ENCODE results near the gene GPHB5.
A peak's percentile ranks its signal among the peaks of the same experiment; 100 is the strongest.

GPHB5 gene, protein sequence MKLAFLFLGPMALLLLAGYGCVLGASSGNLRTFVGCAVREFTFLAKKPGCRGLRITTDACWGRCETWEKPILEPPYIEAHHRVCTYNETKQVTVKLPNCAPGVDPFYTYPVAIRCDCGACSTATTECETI

DNA sequence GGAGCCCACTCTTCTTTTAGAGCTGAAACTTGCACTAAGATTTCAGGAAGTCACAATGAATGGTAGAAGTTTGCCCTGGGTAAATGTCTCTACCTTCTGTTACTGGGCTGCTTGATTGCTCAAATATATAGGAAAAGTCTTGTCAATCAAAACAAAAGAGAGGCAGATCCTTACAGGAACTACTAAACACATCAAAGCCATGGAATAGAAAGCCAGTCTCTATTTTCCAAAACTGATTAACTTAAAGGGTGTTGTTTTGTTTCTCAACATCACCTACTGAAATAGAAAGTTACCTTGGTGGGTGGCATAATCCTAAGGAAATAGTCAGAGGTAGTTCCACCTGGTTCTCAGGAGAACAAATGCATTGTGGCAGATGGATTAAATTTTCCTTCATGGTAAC, at the start of gene GPHB5:
Gene GPHB5 (minus strand): TSS at position 101 of the 400 bp plus-strand sequence. CDS start 1,086 bp downstream, outside the sequence.
- no peaks in the 10 kb centered on the region for H4K20me1 ChIP-seq (ENCODE audit: insufficient read depth, low read length)
- no peaks in the 10 kb centered on the region for H3K9me3 ChIP-seq (ENCODE audit: insufficient read depth, low read length)
- H3K79me2 ChIP-seq (ENCODE audit: low read length) = no peaks in the 10 kb centered on the region
- no peaks in the 10 kb centered on the region for H3K36me3 ChIP-seq (replicated peaks; ENCODE audit: low read depth, low read length)
- H3K4me1 ChIP-seq (ENCODE audit: low read length) = no peaks in the 10 kb centered on the region
- H3K9ac ChIP-seq (ENCODE audit: low read length) = no peak within 1 kb of the TSS
- H2AFZ ChIP-seq (ENCODE audit: low read depth, low read length) = no peak within 1 kb of the TSS
- no peak within 1 kb of the TSS for H3K4me2 ChIP-seq (ENCODE audit: low read length)
- H3K27ac ChIP-seq (ENCODE audit: low read length) = no peak within 1 kb of the TSS
- H3K4me3 ChIP-seq (ENCODE audit: low read length) = no peak within 1 kb of the TSS
- no peak for TF ChIP-seq EZH2phosphoT487 (IDR thresholded peaks at IDR 0.05; ENCODE audit: low read depth)
- TF ChIP-seq, protein P1, sequence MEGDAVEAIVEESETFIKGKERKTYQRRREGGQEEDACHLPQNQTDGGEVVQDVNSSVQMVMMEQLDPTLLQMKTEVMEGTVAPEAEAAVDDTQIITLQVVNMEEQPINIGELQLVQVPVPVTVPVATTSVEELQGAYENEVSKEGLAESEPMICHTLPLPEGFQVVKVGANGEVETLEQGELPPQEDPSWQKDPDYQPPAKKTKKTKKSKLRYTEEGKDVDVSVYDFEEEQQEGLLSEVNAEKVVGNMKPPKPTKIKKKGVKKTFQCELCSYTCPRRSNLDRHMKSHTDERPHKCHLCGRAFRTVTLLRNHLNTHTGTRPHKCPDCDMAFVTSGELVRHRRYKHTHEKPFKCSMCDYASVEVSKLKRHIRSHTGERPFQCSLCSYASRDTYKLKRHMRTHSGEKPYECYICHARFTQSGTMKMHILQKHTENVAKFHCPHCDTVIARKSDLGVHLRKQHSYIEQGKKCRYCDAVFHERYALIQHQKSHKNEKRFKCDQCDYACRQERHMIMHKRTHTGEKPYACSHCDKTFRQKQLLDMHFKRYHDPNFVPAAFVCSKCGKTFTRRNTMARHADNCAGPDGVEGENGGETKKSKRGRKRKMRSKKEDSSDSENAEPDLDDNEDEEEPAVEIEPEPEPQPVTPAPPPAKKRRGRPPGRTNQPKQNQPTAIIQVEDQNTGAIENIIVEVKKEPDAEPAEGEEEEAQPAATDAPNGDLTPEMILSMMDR (IDR thresholded peaks at IDR 0.05; ENCODE audit: low read depth, low read length) = no peak
- H3K27me3 ChIP-seq (ENCODE audit: low read depth, low read length) = 0 out of 2 replicates have a peak, but pooled peaks cover 5% of the 10 kb centered on the region

DNA sequence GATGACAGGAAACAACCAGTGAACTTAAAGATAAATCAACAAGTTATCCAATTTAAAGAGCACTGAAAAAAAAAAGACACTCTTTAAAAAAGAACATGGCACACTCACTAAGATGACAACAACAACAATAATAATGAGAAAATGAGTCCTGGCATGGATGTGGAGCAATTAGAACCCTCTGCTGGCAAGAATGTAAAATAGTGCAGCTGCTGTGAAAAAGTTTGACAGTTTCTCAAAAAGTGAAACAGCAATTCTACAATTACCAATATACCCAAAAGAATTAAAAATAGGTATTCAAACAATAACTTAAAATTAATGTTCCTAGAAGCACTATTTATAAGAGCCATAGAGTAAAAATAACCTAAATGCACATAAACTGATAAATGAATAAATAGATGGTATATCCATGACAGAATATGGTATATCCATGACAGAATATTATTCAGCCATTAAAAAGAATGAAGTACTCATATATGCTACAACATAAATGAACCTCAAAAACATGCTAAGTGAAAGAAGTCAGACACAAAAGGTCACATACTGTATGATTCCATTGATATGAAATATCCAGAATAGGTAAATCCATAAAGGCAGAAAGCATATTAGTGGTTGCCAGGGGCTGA, 49.1 kb upstream of the GPHB5 start:
- H3K27ac ChIP-seq (ENCODE audit: low read length) = no peak overlapping the region
- TF ChIP-seq, protein P1 (IDR thresholded peaks at IDR 0.05; ENCODE audit: low read depth, low read length) = no peak
- TF ChIP-seq EZH2phosphoT487 (IDR thresholded peaks at IDR 0.05; ENCODE audit: low read depth) = no peak
- peaks cover 17% of the 10 kb centered on the region for H3K4me1 ChIP-seq (ENCODE audit: low read length)
- H3K9me3 ChIP-seq (ENCODE audit: insufficient read depth, low read length) = 0 out of 2 replicates have a peak, but pooled peaks cover 4% of the 10 kb centered on the region
- no peaks in the 10 kb centered on the region for H3K27me3 ChIP-seq (ENCODE audit: low read depth, low read length)
- no peaks in the 10 kb centered on the region for H3K36me3 ChIP-seq (replicated peaks; ENCODE audit: low read depth, low read length)
- no peaks in the 10 kb centered on the region for H3K79me2 ChIP-seq (ENCODE audit: low read length)
- no peak overlapping the region for H3K4me2 ChIP-seq (ENCODE audit: low read length)
- no peak overlapping the region for H3K4me3 ChIP-seq (ENCODE audit: low read length)
- no peak overlapping the region for H2AFZ ChIP-seq (ENCODE audit: low read depth, low read length)
- H3K9ac ChIP-seq (ENCODE audit: low read length) = no peak overlapping the region
- H4K20me1 ChIP-seq (ENCODE audit: insufficient read depth, low read length) = no peaks in the 10 kb centered on the region

DNA sequence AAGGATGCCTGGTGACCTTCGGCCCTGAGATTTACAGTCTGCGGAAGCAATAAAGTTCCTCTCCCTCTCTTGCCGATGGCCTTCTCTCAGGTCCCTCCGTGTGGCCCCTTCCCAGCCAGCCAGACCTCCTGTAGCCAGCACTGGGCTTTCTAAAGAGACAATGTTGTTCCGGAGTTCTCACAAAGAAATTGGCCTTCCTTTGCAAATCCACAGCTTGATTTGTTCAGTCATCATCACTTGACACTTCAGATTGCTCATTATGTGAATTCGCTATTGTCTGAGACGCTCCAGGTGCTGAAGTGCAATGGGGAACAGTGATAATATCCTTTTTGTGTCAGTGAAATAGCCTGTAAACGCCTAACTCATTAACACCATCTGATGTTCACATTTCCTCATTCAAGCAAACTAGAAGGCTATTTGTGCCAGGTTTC, 43.7 kb upstream of the GPHB5 start:
- H3K79me2 ChIP-seq (ENCODE audit: low read length) = no peaks in the 10 kb centered on the region
- TF ChIP-seq, protein P1 (IDR thresholded peaks at IDR 0.05; ENCODE audit: low read depth, low read length) = no peak
- TF ChIP-seq EZH2phosphoT487 (IDR thresholded peaks at IDR 0.05; ENCODE audit: low read depth) = no peak

DNA sequence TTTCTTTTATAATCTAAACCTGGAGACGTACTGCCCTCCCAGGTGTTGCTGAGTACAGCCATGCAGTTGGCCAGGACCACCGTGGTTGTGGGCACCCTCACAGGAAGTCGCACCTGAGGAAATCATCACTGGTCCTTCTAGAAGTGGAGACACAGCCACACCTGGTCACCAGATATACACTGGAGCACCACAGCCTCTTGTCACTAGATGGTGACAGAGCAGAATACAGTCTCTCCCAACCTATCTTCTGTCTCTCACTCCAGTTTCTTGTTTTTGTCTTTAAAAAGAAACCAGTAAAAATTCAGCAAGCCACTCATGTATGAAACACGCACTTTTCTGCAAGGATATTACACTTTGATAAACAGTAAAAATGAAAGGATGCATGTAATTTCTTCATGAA, 43.1 kb upstream of the GPHB5 start:
- Histone ChIP-seq H3K27me3 (ENCODE audit: low read depth, low read length) (no peaks in the 10 kb centered on the region), H3K4me3 (ENCODE audit: low read length) (no peak overlapping the region), H3K9ac (ENCODE audit: low read length) (no peak overlapping the region), H4K20me1 (ENCODE audit: insufficient read depth, low read length) (no peaks in the 10 kb centered on the region), H3K9me3 (ENCODE audit: insufficient read depth, low read length) (no peaks in the 10 kb centered on the region), H3K4me2 (ENCODE audit: low read length) (no peak overlapping the region), H3K4me1 (ENCODE audit: low read length) (no peaks in the 10 kb centered on the region), H3K27ac (ENCODE audit: low read length) (no peak overlapping the region), H2AFZ (ENCODE audit: low read depth, low read length) (no peak overlapping the region), H3K79me2 (ENCODE audit: low read length) (no peaks in the 10 kb centered on the region), H3K36me3 (replicated peaks; ENCODE audit: low read depth, low read length) (no peaks in the 10 kb centered on the region)
- no peak for TF ChIP-seq EZH2phosphoT487 (IDR thresholded peaks at IDR 0.05; ENCODE audit: low read depth)
- TF ChIP-seq, protein P1 (IDR thresholded peaks at IDR 0.05; ENCODE audit: low read depth, low read length) = peak; percentile 29; the same call in 1 of the 2 replicates

More for the DNA sequence above, 43.7 kb upstream of the GPHB5 start:
- Histone ChIP-seq H2AFZ (ENCODE audit: low read depth, low read length) (no peak overlapping the region), H3K4me3 (ENCODE audit: low read length) (no peak overlapping the region), H4K20me1 (ENCODE audit: insufficient read depth, low read length) (no peaks in the 10 kb centered on the region), H3K9ac (ENCODE audit: low read length) (no peak overlapping the region), H3K27me3 (ENCODE audit: low read depth, low read length) (no peaks in the 10 kb centered on the region), H3K27ac (ENCODE audit: low read length) (no peak overlapping the region), H3K36me3 (replicated peaks; ENCODE audit: low read depth, low read length) (no peaks in the 10 kb centered on the region), H3K4me2 (ENCODE audit: low read length) (no peak overlapping the region), H3K9me3 (ENCODE audit: insufficient read depth, low read length) (no peaks in the 10 kb centered on the region), H3K4me1 (ENCODE audit: low read length) (no peaks in the 10 kb centered on the region)

Data from OCI-LY3 (cell line).